GM21447 (cell line): ENCODE measurements around the gene FAM174B.

Source experiments
- ATAC-seq: cut with Tn5 transposase; IDR thresholded peaks from one replicate; pipeline ENCODE4 v1.9.1; 2021; ENCODE audit not compliant: unreplicated experiment

Gene FAM174B

DNA sequence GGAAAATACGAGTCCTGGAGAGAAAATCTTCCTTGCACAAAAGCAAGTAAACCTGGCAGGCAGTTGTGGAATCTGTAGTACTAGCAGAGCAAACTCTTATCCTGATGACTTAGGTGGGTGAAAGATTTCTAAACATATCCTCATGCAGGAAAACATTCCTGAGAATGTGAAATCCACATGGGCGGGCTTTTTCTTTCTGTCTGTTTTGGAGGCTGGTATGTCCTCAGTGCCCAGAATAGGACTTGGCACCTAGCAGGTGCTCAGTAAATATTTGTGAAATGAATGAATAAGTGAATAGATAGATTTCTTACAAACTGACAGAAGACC lies 53.3 kb downstream of the FAM174B start:
- ATAC-seq, result no peak

DNA sequence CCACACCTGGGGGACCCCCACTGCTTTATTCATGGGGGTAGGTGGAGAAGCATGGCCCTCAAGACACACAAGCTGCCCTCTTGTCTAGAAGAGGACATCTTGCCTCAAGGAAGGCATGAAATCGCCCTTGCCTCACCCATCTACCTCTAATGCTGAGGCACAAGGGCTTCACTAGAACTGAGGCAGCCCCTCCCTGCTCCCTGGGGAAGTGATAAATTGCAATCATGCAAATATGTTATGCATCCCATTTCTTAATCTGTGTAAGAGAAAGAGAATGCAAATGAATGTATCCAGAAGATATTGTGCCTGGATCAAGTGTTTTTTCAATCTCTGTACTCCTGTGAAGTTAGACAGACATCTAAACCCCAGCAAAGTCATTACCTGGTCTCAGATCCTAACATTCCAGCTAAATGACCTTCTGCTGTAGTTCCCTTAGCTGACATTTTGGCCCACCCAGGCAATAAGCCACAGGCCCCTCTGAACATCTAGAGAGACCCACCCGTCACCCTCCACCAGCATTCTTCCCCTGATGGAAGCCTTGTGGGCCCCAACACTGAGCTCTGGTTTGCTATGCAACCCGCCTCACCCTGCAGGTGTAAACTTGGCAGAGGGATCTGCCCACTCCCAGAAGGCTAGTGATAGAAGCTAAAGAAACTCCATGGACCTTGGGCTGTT lies 53.8 kb downstream of the FAM174B start:
- ATAC-seq, result no peak

DNA sequence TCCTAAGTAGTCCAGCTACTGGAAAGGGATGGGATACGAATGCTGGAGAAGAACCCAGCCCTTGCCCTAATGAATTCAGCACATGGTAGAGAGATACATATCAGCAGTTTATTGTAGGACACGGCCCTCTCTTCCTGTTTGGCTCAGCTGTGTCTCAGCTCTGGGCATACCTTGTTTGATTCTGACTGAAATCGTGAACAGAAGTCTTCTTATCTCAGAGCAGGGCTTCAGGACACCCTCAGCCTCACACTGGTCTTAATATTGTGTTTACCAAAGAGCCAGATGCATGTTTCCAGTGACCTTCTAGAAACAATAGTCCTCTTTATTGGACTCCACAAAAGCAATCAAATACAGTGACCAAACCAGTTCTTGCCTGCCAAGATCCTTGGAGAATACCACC lies 54.7 kb downstream of the FAM174B start:
- no peak for ATAC-seq

DNA sequence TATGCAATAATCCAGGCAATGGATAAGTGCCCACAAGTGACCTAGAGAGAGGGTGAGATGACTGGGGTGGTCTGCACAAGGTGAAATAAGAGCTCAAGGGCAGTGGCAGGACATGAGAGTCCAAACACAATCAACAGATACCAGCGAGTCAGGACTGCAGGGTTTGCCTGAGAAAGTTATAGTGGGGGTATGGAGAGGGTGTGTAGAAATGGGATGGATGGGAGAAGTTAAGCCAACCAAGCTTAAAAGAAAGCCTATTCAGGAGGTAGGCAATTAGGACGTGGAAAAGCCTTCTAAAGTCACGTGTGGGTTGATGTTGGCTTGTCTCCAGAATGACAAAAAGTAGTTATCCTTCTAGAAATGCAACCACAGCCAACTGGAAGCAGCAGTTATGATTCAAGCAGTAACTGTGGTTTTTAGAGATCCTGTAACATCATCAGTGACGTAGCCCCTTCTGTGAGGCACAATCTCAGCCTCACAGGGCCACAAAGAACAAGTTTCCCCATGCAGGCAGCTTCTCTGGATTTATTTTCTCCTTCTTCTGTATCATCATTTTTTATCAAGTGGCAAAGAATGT lies 56.1 kb downstream of the FAM174B start:
- ATAC-seq, result no peak

DNA sequence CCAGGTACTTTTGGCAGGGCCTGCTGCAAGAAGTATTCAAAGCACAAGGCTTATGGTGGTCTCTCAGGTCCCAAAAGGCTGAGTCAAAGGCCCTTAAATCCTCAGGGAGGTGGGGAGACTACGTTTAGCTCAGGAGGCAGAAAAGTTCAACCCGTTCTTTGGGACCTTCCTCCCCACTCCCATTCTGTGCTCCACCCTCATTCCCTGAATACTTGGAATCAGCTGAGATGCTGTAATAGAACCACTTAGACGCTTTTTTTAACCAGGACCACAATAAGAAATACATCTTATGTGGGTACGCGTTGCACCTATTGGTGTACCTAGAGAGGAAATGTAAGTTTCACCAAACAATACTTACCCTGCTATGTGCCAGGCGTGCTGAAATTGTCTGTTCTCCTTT lies 58.0 kb downstream of the FAM174B start:
- no peak for ATAC-seq

DNA sequence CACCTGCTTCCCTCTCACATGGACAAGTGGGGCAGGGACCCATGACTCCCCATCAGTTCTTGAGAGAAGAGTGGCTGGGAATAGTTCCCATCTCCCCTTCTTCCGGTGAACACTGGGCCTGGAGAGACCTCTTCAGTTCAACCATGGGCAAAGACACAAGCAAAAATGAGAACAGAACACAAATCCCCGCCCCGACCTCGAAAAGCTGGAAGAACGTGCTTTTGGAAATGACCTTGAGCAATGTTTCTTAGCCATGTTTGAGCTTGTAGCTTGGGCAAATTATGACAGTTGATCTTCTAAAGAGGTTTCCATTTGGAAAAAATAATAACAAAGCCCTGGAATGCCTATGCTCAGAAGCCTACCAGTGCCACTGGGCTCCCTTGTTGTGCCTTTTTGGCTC lies 59.0 kb downstream of the FAM174B start:
- ATAC-seq, result no peak

DNA sequence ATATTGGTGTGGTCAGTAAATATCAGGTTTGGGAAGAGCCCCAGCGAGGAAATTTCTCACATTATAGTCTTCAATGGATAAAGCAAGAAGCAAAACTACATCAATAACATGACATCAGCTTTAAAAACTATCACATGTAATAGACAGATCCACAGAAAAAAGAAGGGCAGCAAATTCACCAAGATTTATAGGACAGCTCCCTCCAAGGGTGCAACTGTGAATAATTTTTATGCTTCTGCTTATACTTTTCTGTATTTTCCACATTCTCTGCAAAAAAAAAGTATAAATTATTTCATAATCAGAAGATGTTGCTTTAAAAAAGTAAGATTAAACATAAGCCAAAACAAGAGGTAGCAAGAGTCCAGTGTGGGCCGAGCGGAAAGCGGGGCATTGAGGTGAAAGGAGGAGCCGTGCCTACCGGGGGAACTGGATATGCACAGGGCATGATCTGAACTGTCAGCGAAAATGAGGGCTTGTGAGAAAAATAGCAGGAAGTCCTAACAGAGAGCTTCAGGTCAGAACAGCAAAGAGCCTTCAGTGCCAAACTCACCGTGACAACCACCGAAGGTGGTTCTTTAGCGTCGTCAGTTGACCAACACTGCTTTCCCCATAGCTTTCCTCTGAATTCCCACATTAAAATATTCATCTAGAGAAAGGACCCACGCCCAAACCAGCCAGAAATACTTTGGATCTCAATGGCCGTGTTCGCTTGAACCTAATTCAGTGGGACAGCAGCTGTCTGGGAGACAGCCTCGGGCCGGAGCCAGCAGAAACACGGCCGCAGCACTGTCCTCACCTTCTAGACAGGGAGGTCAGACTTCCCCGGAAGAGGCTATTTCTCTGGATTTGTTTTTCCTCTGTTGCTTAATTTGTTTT lies 59.8 kb downstream of the FAM174B start:
- ATAC-seq, result no peak

DNA sequence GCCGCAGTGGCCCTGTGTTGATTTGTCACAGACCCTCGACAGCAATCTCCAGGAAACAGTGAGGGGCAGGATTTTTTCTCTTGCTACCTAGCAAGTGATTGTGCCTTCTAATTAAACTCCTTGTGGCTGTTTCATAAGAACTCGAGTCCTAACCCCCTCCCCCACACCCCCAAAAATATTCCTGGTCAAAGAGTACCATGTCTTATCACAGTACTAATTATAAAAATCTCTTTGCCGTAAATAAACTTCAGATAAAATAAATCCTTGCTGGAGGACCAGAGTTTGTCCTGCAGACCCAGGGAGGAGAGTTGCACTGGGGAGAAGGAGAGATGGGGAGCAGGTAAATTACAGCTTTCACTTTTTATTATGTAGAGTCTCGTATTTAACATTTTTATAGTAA lies 64.3 kb downstream of the FAM174B start:
- ATAC-seq, result no peak

DNA sequence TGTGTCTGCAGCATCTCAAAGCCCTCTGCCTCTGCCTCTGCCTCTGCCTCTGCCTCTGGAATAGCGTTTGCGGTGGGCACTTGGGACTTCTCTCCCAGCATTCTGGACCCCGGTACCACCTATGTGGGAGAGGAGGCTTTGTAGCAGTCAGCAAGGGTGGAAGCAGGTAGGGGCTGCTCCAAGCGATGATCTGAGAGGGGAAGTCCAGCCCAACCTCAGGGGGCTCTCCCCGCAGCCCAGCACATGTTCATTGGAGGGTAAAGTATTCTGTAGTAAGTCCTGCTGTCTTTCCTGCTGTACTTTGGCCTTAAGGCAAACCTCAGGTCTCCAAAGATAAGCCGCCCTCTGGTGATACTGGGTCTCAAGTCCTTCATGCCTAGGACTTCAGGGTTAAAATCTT lies 68.6 kb downstream of the FAM174B start:
- no peak for ATAC-seq

DNA sequence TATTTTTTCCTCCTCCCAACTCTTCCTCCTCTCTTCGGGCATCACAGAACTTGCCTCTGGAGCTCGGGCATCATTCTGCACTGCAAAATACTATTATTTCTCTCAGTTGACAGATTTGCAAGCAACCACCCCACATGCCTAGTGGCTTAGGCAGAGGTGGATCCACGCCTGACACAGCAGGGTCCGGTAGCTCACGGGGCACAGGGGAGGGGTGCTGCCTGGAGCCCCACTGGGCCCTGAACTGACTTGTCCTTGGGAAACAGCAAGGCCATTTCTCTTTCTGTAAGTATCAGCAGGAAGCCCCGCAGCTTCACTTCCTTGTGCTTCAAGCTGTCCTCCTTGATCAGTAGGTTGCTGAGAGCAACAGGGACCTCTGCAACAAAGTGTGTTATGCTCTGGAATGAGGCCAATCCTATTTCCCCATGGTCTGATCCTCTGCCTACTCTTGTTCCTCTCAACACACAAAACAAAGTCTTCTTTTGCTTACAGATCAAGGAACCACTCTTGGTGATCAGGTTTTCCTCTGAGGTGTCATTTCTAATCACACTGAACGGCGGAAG lies 69.1 kb downstream of the FAM174B start:
- no peak for ATAC-seq

DNA sequence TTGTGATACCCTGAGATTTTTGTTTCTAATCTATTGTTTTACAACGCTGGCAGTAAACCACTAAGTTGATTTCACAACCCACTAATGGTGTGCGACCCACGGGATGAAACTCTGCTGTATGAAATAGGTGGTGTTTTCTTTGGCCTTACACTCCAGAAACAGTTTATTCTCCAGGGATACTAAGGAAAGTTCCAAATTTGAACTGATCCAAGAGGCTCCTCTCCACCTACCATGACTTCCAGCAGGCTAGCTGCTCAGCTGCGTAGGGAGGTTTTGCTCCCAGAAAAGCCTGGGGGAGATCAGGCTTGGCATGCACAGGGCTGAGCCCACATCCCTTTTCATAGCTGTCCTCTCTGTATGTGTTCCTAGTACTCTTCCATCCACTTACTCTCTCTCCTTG lies 71.5 kb downstream of the FAM174B start:
- no peak for ATAC-seq

DNA sequence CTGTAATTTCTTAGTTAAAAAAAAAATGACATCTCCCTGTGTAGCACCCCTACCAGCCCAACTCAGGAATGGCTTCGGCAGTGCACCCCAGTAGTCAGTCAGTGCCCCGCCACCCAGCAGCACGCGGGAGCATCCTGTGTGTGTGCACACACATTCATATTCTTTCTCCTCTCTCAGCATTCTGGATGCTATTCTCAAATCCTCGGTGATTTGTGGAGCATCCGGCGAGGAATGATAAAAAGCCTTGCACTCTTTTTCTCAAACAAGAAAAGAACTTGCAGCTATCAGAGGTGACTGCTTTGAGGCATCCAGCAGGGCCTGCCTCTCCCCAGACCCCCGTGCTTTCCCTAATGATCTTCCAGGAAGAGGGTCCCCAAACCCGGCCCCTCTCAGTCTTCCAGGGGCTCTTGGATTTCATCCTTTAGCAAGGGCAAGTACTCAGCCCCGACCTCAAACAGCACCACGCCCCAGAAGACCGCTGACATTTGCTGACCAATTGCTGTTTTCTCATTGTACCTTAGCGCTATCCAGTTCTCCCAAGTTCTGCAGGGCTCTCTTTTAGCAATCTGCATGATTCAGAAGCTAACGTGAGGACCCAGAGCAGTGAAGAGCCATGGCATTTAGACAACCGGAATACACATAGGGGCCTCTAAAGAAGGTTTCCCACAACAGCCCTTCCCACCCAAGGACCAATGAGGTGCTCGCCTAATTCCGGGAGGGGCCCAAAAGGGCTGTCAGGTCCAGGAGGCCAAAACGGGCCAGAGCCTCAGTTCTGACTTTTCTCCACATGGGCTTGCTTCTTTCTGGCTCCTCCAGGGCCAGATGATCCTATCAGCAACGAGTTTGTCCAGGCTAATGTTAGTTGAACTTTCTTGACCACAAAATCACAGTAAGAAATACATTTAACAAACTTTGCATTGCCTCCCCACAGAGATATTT lies 72.2 kb downstream of the FAM174B start:
- ATAC-seq, result no peak

DNA sequence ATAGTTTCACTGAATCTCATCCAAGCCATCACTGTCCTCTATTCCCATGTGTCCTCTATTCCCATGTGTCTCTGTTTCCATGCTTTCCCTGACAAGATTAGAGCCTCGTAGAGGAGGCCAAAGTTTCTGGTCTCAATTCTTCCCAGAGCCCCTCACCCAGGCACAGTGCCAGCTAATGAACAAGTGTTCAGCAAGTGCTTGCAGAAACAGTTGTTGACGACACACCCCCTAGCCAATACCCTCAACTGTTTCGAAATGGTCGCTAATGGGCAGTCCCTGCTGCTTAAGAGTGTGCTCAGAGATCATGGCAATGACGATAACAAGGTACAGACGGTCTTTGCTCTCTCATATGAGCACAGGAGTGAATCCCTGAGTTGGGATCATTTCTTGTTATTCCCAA lies 73.4 kb downstream of the FAM174B start:
- no peak for ATAC-seq

DNA sequence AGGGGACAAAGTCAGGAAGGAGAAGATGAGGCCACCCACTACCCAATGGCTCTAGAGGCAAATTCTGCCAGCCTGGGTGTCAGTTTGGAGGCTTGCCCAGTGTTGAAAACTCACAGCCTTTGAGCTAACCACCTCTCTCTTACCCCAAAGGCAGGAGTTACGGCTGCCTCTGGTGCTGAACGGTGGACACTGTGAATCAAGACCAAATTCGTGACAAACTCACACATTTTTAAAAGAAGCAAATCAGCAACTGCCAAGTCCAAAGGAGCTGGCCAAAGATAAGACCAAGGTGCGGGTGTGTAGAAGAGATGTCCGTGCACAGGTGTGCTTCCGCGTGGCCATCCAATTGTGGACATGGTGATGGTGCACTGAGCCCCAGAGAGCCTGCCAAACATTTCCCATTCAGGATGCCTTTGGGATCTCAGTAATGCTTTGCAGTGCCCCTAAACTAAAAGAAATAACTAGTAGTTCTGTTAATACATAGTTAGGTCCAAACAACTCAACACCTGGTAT lies 74.6 kb downstream of the FAM174B start:
- ATAC-seq, result no peak

DNA sequence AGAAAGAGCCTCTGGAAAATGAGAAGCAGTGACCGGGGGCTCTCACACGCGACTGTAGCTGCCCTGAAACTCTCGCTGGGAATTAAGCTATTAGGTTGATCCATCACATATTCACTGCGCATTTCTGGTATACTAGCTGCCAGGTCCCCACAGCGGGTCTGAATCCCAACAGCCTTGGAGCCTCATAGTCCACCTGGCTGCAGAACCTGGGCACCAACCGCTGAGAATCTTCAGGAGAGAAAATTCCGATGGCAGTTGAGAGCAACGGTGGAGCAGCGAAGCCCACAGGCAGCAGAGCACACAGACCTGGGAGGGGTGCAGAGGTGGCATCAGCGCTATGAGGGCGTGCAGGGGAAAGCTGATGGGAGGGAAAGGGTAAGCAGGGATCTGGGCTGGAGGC lies 75.1 kb downstream of the FAM174B start:
- ATAC-seq, result no peak

DNA sequence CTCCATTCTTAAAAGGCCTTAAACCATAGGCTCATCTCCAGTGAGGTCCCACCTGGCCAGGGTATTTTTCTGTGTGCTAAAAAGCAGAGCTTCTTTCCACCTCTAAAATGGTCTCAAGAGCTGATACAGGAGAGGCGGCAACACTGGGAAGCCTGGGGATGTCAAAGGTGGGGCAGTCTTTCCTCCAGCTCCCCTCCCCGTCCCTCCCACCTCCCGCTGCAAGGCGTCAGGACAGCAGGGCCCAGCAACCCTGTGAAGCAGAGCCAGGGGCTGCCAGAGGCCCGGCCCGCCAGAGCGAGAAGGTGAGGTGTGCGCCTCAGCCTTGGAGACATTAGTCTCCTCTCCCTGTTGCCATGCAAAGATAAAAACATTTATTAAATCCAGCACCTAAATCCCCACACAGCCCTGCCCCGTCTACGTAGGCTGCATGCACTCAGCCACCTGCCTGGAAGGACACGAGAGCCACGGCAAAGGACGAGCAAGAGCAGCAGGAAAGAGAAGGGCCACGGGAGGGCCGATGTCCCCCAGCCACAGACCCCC lies 75.6 kb downstream of the FAM174B start:
- no peak for ATAC-seq

DNA sequence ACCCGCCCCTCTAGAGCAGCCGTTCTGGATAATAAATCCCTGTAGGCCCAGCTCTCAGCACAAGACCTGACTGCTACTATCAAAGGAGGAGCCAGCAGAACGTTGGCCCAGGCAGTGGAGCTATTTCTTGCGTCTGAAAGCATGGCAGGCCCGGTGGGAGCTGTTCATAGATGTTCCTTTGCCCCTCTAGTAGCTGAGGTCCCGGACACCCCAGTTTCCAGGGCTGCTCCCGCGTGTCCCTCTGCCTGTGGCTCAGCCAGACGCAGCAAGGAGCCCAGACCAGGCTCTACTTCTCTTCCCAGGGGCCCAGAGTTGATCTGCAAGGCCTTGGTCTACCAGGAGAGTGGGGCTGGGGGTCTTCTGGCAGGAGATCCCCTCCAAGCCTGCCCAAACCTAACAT lies 76.1 kb downstream of the FAM174B start:
- no peak for ATAC-seq

DNA sequence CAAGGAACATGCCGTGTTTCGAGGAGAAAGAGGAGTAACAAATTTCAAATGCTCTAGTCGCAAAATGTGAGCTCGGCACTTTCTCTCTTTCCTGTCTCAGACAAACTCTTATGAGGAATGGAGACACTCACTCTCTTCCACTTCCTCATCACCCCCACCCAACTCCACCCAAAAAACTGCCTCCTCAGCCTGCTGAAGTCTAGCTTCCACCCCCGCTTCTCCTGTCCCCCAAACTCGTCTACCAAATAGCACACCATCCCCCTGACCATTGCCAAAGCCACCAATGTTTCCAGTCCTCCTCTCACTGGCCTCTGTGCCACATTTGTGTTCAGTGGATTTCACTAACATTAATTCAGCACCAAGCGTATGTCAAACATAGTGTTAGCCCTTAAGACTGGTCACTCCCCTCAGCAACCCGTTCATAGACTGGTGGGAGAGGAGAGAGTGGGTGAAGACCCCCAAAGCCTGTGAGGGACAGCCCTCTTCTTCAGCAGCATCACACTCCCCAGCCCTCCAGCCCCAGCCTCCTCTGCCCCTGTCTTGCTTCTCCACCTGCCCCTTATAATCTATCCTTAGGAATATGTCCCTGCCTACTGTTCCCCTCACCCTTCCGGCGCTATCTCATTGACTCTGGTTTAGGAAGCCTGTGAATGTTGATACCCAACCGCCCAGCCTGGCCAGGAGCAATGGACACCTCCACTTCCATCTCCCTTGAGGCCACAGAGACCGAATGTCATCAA lies 77.3 kb downstream of the FAM174B start:
- no peak for ATAC-seq

DNA sequence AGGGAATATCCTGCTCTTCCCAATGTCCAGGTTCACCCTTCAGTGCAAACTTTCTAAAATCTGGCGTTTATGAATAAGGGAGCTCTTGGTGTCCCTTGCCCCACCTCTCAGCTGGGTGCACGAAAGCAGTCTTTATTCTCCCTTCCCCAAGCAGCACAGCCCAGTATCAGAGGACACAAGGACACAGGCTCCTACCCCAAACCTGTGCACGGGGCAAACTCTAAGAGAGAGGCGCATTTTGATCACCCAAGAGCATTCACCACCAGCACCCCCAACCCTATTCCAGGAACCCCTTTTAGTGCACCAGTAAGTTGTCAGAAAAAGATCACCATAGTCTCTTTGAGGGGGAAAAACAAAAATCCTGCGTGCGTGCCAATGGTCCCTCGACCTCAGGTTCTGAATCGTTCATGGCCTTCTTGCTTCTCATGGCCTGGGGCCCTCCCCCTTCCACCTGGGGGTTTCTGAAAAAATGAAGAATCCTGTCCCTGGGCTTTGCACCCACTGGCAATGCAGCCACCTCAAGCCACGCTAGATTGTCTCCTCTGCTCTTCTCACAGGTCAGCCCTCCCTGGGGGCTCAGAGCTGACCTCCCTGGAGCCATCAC lies 78.9 kb downstream of the FAM174B start:
- ATAC-seq, result no peak
